AG04450 (cell line): ENCODE data around the gene UIMC1. TPM values are rescaled to one million over a fixed set of nuclear protein-coding genes. Genes with fewer than 3 reads are reported as not detected.

Source experiments
- CTCF ChIA-PET: fragments of 300-600, 350-600 bp; formaldehyde crosslinking; extraction: SDS; loops from one replicate; lab custom pipeline; 2022; ENCODE audit warnings: antibody characterized with exemption, inconsistent platforms; lab: Charles Lee
- POLR2A ChIA-PET: fragments of 350-600 bp; formaldehyde crosslinking; extraction: SDS; loops from one replicate; lab custom pipeline; 2021; ENCODE audit warnings: antibody characterized with exemption, inconsistent platforms; lab: Yijun Ruan, JAX
- DNase-seq: peaks from one replicate; pipeline ENCODE4 v3.0.0-alpha.2; 2011; ENCODE audit warnings: low read depth, low spot score
- H3K27ac ChIP-seq: one replicate; pipeline ENCODE4 v1.5.1; 2012; ENCODE audit warnings: low read depth, low read length, control low read depth
- H3K27me3 ChIP-seq: one replicate; pipeline ENCODE4 v1.6.0; 2012; ENCODE audit warnings: low read length; ENCODE audit not compliant: control insufficient read depth, insufficient read depth
- H3K4me3 ChIP-seq: 2 replicates; pipeline ENCODE4 v1.5.1; 2011; ENCODE audit warnings: mild to moderate bottlenecking, low read depth, low read length, control low read depth
- H3K9me3 ChIP-seq: 2 replicates; pipeline ENCODE4 v1.5.1; 2012; ENCODE audit warnings: low read length; ENCODE audit not compliant: control insufficient read depth, insufficient read depth
- CTCF ChIP-seq: IDR thresholded peaks from 2 replicates; pipeline ENCODE4 v1.5.1; 2011; ENCODE audit warnings: low read depth, low read length, control low read depth, inconsistent platforms
- polyA plus RNA-seq: library from polyadenylated mRNA; depleted of rRNA; stranded (reverse); fragments of >200 nt; gene quantifications from 2 replicates; pipeline ENCODE4 v1.2.3, GENCODE V29; 2011

Gene UIMC1
- polyA plus RNA-seq, 1 experiment = 27.8 TPM

- POLR2A ChIA-PET = no interaction called here
Observed at GRCh38 chr5:176944268-176944667, 62.3 kb downstream of the UIMC1 start.

GRCh38 chr5:176943816-176944215 is 62.8 kb downstream of the UIMC1 start:
- H3K27me3 ChIP-seq = no peaks in the 10 kb centered on the region
- no peak for TF ChIP-seq CTCF
- ChIA-PET POLR2A (no interaction called here), CTCF (interaction anchor here (1.3 kb wide), 1 partner anchor 284 kb away, joined by 3 read pairs; no protein-coding TSS in a partner anchor)
- H3K27ac ChIP-seq = no peak overlapping the region
- H3K9me3 ChIP-seq = no peaks in the 10 kb centered on the region
- no peak for DNase-seq
- H3K4me3 ChIP-seq = no peak overlapping the region

More at GRCh38 chr5:176944268-176944667, 62.3 kb downstream of the UIMC1 start:
- H3K27me3 ChIP-seq = no peaks in the 10 kb centered on the region
- no peak for TF ChIP-seq CTCF
- CTCF ChIA-PET = interaction anchor here (1.3 kb wide), 1 partner anchor 284 kb away, joined by 3 read pairs; no protein-coding TSS in a partner anchor
- DNase-seq = no peak
- H3K4me3 ChIP-seq = no peak overlapping the region
- no peaks in the 10 kb centered on the region for H3K9me3 ChIP-seq
- no peak overlapping the region for H3K27ac ChIP-seq

GRCh38 chr5:176941951-176942350 is 64.6 kb downstream of the UIMC1 start:
- CTCF ChIA-PET = interaction anchor here (3.0 kb wide), 1 partner anchor 281 kb away, joined by 24 read pairs; no protein-coding TSS in a partner anchor
- no peak for DNase-seq
- no peak overlapping the region for H3K4me3 ChIP-seq
- no peak overlapping the region for H3K27ac ChIP-seq
- no peaks in the 10 kb centered on the region for H3K27me3 ChIP-seq
- POLR2A ChIA-PET = no interaction called here
- H3K9me3 ChIP-seq = no peaks in the 10 kb centered on the region
- TF ChIP-seq CTCF = no peak

- Histone ChIP-seq H3K27ac (no peak overlapping the region), H3K9me3 (no peaks in the 10 kb centered on the region), H3K27me3 (no peaks in the 10 kb centered on the region), H3K4me3 (no peak overlapping the region)
- no peak for TF ChIP-seq CTCF
- DNase-seq = no peak
- CTCF ChIA-PET = interaction anchor here (0.6 to 1.1 kb wide), 3 partner anchors 20 to 712 kb away, joined by 3 read pairs; no protein-coding TSS in a partner anchor
- POLR2A ChIA-PET = no interaction called here
Observed at GRCh38 chr5:176938472-176938871, 68.1 kb downstream of the UIMC1 start.

DNA sequence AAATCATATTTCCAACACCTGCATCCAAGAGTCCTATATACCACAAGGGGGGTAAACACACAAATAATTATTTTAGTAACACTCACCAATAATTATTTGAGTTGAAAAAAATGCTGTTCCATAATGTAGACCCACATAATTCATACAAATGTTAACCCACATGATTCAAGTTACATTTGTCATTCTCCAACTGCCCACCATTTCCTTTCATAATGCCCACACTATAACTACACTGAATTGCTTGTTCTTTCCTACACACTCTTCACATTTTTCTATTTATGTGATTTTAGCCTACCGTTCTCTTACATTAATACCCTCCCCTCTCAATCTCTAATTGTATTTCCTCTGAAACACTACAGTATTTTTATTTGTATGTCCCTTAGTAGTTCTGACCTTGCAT is 71.6 kb downstream of the UIMC1 start:
- no peak for DNase-seq
- Histone ChIP-seq H3K27me3 (no peaks in the 10 kb centered on the region), H3K4me3 (no peak overlapping the region), H3K9me3 (no peaks in the 10 kb centered on the region), H3K27ac (no peak overlapping the region)
- TF ChIP-seq CTCF = no peak
- ChIA-PET POLR2A (no interaction called here), CTCF (interaction anchor here (1.5 kb wide), 1 partner anchor 274 kb away, joined by 4 read pairs; no protein-coding TSS in a partner anchor)
